ENCODE results near the gene CMTR1. TPM values are rescaled to one million over a fixed set of nuclear protein-coding genes. Genes with fewer than 3 reads are reported as not detected.

Gene CMTR1
- total and polyA plus RNA-seq, 2 donors from 2014 or later: 17.3 to 35.6 TPM

- Histone ChIP-seq H3K4me3 (ENCODE audit: low read length in 3 of 3) (no peak overlapping the region), H3K9me3 (ENCODE audit: control insufficient read depth in 2 of 3, insufficient read depth in 1 of 3, low read length in 3 of 3) (no peaks in the 10 kb centered on the region), H3K4me1 (ENCODE audit: control insufficient read depth in 2 of 3, insufficient read depth in 2 of 3, low read depth in 1 of 3, low read length in 3 of 3) (no peaks in the 10 kb centered on the region), H3K27me3 (ENCODE audit: control insufficient read depth, insufficient read depth, low read length) (no peaks in the 10 kb centered on the region), H3K36me3 (ENCODE audit: control insufficient read depth in 2 of 3, insufficient read depth in 3 of 3, low read length in 3 of 3) (peaks cover 7 to 64% (median 55%) of the 10 kb centered on the region in 3 donors), H3K27ac (ENCODE audit: low read depth in 2 of 2, low read length in 2 of 2) (no peak overlapping the region), H3K9ac (ENCODE audit: low read length in 3 of 3) (no peak overlapping the region)
- DNase-seq: no peak
- TF ChIP-seq CTCF (IDR thresholded peaks at IDR 0.05; ENCODE audit: borderline replicate concordance, extremely low read depth, insufficient read depth): no peak
- FAIRE-seq: no peak
- intact Hi-C loops (cut with DNase I): no loop called here
These were observed 24.0 kb downstream of the CMTR1 start for GRCh38 chr6:37456816-37457560.

- H3K9me3 ChIP-seq (ENCODE audit: control insufficient read depth in 2 of 3, insufficient read depth in 1 of 3, low read length in 3 of 3): no peaks in the 10 kb centered on the region
- no peak for TF ChIP-seq CTCF (IDR thresholded peaks at IDR 0.05; ENCODE audit: borderline replicate concordance, extremely low read depth, insufficient read depth)
- no peaks in the 10 kb centered on the region for H3K4me1 ChIP-seq (ENCODE audit: control insufficient read depth in 2 of 3, insufficient read depth in 2 of 3, low read depth in 1 of 3, low read length in 3 of 3)
- H3K36me3 ChIP-seq (ENCODE audit: control insufficient read depth in 2 of 3, insufficient read depth in 3 of 3, low read length in 3 of 3): peaks cover 10 to 65% (median 48%) of the 10 kb centered on the region in 3 donors
- H3K4me3 ChIP-seq (ENCODE audit: low read length in 3 of 3): no peak overlapping the region
- H3K27me3 ChIP-seq (ENCODE audit: control insufficient read depth, insufficient read depth, low read length): no peaks in the 10 kb centered on the region
- FAIRE-seq (no peak), DNase-seq (peak in 2 of 5 donors; percentile 11 to 37)
- no peak overlapping the region for H3K27ac ChIP-seq (ENCODE audit: low read depth in 2 of 2, low read length in 2 of 2)
- intact Hi-C loops (cut with DNase I): no loop called here
- H3K9ac ChIP-seq (ENCODE audit: low read length in 3 of 3): no peak overlapping the region
These were observed 27.2 kb downstream of the CMTR1 start for GRCh38 chr6:37459981-37460800.

GRCh38 chr6:37460805-37461204 lies 27.8 kb downstream of the CMTR1 start:
- Histone ChIP-seq H3K4me1 (ENCODE audit: control insufficient read depth in 2 of 3, insufficient read depth in 2 of 3, low read depth in 1 of 3, low read length in 3 of 3) (no peaks in the 10 kb centered on the region), H3K36me3 (ENCODE audit: control insufficient read depth in 2 of 3, insufficient read depth in 3 of 3, low read length in 3 of 3) (peaks cover 10 to 59% (median 48%) of the 10 kb centered on the region in 3 donors), H3K9ac (ENCODE audit: low read length in 3 of 3) (no peak overlapping the region), H3K27me3 (ENCODE audit: control insufficient read depth, insufficient read depth, low read length) (no peaks in the 10 kb centered on the region), H3K9me3 (ENCODE audit: control insufficient read depth in 2 of 3, insufficient read depth in 1 of 3, low read length in 3 of 3) (no peaks in the 10 kb centered on the region), H3K4me3 (ENCODE audit: low read length in 3 of 3) (no peak overlapping the region), H3K27ac (ENCODE audit: low read depth in 2 of 2, low read length in 2 of 2) (no peak overlapping the region)
- no peak for TF ChIP-seq CTCF (IDR thresholded peaks at IDR 0.05; ENCODE audit: borderline replicate concordance, extremely low read depth, insufficient read depth)
- FAIRE-seq (no peak), DNase-seq (no peak)
- intact Hi-C loops (cut with DNase I): no loop called here
